HEK293 (cell line): Measurements from ENCODE around the gene TNFRSF18.

Experiments used
- CTCF ChIP-seq: fragments of 450-650 bp; formaldehyde crosslinking; IDR thresholded peaks from 2 replicates; pipeline ENCODE4 v1.5.1; 2016; ENCODE audit warnings: missing biosample characterization, missing genetic modification characterization
- ZBTB1 ChIP-seq: fragments of 450-650 bp; formaldehyde crosslinking; IDR thresholded peaks from 2 replicates; pipeline ENCODE4 v1.5.1; 2016; ENCODE audit warnings: missing biosample characterization, missing genetic modification characterization
- ZBTB44 ChIP-seq: fragments of 450-650 bp; IDR thresholded peaks from 2 replicates; pipeline ENCODE4 v1.5.1; 2018; ENCODE audit warnings: missing biosample characterization, mild to moderate bottlenecking, missing genetic modification characterization
- ZBTB8A ChIP-seq: fragments of 450-650 bp; formaldehyde crosslinking; IDR thresholded peaks from 2 replicates; pipeline ENCODE4 v1.5.1; 2016; ENCODE audit warnings: missing biosample characterization, missing genetic modification characterization
- ZNF140 ChIP-seq: fragments of 450-650 bp; formaldehyde crosslinking; IDR thresholded peaks from 2 replicates; pipeline ENCODE4 v1.5.1; 2016; ENCODE audit warnings: missing biosample characterization, missing genetic modification characterization
- ZNF202 ChIP-seq: fragments of 450-650 bp; formaldehyde crosslinking; IDR thresholded peaks from 2 replicates; pipeline ENCODE4 v1.5.1; 2016; ENCODE audit warnings: missing biosample characterization, missing genetic modification characterization, borderline replicate concordance
- ZNF433 ChIP-seq: fragments of 450-650 bp; formaldehyde crosslinking; IDR thresholded peaks from 2 replicates; pipeline ENCODE4 v1.5.1; 2016; ENCODE audit warnings: missing biosample characterization, missing genetic modification characterization, low read depth
- ZNF747 ChIP-seq: fragments of 450-650 bp; formaldehyde crosslinking; IDR thresholded peaks from 2 replicates; pipeline ENCODE4 v1.5.1; 2016; ENCODE audit warnings: missing biosample characterization, missing genetic modification characterization

DNA sequence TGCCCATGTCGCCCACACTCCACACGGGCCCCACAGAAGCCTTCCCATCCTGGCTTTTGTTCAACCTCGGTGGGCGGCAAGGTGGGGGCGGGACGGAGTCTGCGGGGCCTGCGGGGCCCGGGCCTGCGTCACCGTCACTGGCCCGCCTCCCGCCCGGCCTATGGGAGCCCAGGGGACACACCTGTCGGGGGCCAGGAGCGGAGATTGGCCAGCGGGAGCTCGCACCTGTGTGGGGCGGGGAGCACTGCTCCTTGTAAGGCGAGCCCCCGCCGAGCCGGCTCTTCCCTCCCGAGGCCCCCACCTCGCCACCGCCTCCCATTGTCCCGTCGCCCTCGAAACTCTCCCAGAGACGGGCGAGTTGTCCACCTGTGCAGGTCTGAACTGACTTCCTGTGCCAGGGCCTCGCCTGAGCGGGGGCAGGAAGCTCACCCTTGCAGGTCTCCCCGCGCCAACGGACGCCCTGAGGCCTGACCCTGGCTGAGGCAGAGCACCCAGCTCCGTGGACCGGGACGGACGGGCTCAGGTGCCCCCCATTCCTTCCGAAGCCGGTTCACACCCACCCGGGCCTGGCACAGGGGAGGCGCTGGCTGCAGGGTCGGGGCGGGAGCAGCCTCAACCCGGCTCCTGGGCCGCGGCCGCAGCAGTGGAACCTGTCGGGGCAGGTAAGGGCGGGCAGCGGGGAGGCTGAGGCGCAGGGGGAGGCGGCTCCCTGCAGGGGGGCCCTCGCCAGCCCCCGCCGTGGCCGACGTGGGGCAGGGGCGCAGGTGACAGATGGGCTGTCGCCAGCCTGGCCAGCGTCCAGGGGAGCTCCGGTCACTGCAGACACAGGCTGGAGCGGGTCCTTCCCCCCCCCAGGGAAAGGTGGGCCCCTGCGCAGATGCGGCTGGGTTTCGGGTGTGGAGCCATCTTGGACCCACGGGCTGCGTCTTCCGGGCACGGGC, 43.5 kb downstream of the TNFRSF18 start:
- TF ChIP-seq ZBTB44 (tag by site-specific recombination) (no peak), ZNF747 (tag by site-specific recombination) (no peak), ZBTB8A (tag by site-specific recombination) (no peak), ZBTB1 (no peak), ZNF140 (tag by site-specific recombination) (no peak), CTCF (tag by site-specific recombination) (no peak), ZNF433 (tag by site-specific recombination) (no peak), ZNF202 (tag by site-specific recombination) (no peak)
